BE2C (cell line): ENCODE measurements around the gene SIPA1L3.

Experiments
- DNase-seq: peaks from one replicate; pipeline ENCODE4 v3.0.0-alpha.2; 2020
- H3K27me3 ChIP-seq: fragments of 250-450 bp; sonication (Bioruptor Pico); 2 replicates; pipeline ENCODE4 v1.5.1; 2020; ENCODE audit warnings: mild to moderate bottlenecking
- H3K36me3 ChIP-seq: fragments of 250-450 bp; sonication (Bioruptor Pico); 2 replicates; pipeline ENCODE4 v1.5.1; 2020; ENCODE audit warnings: mild to moderate bottlenecking
- H3K4me1 ChIP-seq: fragments of 250-450 bp; sonication (Bioruptor Pico); 2 replicates; pipeline ENCODE4 v1.5.1; 2020
- H3K4me3 ChIP-seq: 2 replicates; pipeline ENCODE4 v1.5.1; 2011; ENCODE audit warnings: low read depth, low read length
- H3K9me3 ChIP-seq: fragments of 250-450 bp; sonication (Bioruptor Pico); 2 replicates; pipeline ENCODE4 v1.5.1; 2020
- TF ChIP-seq, protein P1 (sequence below): IDR thresholded peaks from 2 replicates; pipeline ENCODE4 v1.5.1; 2012; ENCODE audit warnings: mild to moderate bottlenecking, low read depth, low read length

SIPA1L3 gene

DNA sequence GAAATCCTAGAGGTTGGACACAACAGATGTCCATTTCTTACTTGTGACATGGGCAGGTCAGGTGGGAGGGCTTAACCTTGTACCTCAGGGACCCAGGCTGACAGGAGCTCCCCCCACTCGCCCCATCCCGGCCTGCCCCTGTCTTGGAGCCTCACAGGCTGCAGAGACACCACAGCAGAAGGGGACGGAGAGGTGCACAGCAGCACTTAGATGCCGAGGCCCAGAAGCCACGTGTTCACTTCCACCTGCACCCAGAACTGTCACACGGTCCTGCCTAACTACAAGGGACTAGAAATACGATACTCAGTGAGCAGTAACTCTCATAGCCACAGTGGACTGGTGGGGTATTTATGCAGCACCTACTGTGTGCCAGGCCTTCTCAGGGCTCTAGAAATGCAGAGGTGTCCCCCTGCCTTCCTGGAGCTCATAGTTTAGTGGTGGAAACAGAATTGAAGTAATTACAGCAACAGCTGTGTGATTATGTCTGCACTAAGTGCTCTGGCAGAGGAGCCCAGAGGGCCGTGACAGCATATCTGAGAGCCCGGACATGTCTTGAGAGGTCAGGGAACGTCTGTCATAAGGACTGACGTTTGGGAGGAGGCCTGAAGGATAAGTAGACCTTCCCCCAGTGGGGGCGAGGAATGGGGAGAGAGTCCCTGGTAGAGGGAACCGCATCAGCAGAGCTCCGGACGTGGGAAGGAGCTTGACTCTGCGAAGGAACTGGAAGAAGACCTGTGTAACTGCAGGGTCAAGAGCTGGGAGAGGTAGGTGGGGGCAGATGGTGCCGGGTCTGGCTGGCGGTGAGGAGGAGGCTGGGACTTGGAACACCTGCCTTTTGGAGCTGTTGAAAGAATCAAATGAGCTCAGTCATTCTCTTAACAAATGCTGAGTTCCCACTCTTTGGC lies 130.0 kb downstream of the SIPA1L3 start:
- H3K36me3 ChIP-seq: no peaks in the 10 kb centered on the region
- no peaks in the 10 kb centered on the region for H3K27me3 ChIP-seq
- no peaks in the 10 kb centered on the region for H3K9me3 ChIP-seq
- DNase-seq: no peak
- TF ChIP-seq, protein P1, sequence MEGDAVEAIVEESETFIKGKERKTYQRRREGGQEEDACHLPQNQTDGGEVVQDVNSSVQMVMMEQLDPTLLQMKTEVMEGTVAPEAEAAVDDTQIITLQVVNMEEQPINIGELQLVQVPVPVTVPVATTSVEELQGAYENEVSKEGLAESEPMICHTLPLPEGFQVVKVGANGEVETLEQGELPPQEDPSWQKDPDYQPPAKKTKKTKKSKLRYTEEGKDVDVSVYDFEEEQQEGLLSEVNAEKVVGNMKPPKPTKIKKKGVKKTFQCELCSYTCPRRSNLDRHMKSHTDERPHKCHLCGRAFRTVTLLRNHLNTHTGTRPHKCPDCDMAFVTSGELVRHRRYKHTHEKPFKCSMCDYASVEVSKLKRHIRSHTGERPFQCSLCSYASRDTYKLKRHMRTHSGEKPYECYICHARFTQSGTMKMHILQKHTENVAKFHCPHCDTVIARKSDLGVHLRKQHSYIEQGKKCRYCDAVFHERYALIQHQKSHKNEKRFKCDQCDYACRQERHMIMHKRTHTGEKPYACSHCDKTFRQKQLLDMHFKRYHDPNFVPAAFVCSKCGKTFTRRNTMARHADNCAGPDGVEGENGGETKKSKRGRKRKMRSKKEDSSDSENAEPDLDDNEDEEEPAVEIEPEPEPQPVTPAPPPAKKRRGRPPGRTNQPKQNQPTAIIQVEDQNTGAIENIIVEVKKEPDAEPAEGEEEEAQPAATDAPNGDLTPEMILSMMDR: no peak
- H3K4me3 ChIP-seq: no peak overlapping the region
- peaks cover 19% of the 10 kb centered on the region for H3K4me1 ChIP-seq

DNA sequence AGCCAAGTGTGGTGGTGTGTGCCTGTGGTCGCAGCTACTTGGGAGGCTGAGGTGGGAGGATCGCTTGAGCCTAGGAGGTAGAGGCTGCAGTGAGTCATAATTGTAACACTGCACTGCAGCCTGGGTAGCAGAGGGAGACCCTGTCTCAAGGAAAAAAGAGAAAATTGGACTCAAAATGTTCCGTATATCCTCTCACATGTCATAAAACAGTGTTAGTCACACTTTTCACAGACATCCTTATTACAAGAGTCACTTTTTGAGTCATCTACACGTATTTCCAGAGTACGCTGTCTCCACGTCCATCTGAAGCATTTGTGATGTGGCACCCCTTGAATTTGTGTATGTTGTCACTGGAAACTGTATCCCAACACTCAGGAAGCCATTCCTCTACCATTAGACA lies 133.0 kb downstream of the SIPA1L3 start:
- DNase-seq: no peak
- H3K4me1 ChIP-seq: peaks cover 19% of the 10 kb centered on the region
- H3K9me3 ChIP-seq: no peaks in the 10 kb centered on the region; the same call in 1 of the 2 replicates
- no peaks in the 10 kb centered on the region for H3K27me3 ChIP-seq
- TF ChIP-seq, protein P1: no peak
- no peak overlapping the region for H3K4me3 ChIP-seq
- H3K36me3 ChIP-seq: no peaks in the 10 kb centered on the region

DNA sequence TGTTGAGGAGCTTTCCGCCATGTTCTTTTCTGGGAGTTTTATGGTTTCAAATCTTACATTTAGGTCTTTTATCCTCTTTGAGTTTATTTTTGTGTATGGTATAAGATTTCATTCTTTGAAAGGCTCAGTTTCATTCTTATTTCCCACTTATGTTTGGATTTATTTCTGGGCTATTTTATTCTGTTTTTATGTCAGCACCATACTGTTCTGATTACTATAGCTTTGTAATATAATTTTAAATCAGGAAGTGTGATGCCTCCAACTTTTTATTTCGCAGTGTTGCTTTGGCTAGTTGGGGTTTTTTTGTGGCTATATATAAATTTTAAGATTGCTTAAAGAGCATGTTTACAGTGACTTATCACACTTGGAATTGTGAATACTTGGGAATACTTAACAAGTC lies 135.1 kb downstream of the SIPA1L3 start:
- no peaks in the 10 kb centered on the region; the same call in 1 of the 2 replicates for H3K9me3 ChIP-seq
- no peaks in the 10 kb centered on the region for H3K36me3 ChIP-seq
- H3K4me3 ChIP-seq: no peak overlapping the region
- TF ChIP-seq, protein P1: no peak
- no peak for DNase-seq
- no peaks in the 10 kb centered on the region for H3K27me3 ChIP-seq
- H3K4me1 ChIP-seq: peaks cover 4% of the 10 kb centered on the region

DNA sequence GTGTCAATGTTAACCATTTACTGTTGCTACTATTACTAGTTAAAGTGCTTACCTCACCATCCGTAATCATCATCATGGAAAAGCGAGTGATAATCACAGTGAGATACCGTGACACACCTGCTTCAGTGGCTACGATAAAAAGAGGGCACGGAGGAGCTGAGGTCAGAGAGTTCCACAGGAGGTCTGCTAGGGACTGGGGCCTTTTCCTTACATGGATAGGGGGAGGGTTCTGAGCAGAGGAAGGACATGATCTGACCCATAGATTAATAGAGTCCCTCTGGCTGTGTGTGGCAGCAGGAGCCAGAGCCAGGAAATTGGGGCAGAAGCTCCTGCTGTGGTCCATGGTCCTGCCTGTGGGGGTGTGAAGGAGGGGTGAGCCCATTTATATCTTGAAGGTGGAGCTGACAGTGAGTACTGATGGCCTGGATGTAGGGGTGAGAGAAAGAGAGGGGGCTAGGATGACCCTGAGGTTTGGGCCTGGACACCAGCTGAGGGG lies 136.7 kb downstream of the SIPA1L3 start:
- no peak for DNase-seq
- no peaks in the 10 kb centered on the region for H3K36me3 ChIP-seq
- H3K27me3 ChIP-seq: no peaks in the 10 kb centered on the region
- no peaks in the 10 kb centered on the region; the same call in 1 of the 2 replicates for H3K9me3 ChIP-seq
- no peak overlapping the region for H3K4me3 ChIP-seq
- H3K4me1 ChIP-seq: no peaks in the 10 kb centered on the region
- TF ChIP-seq, protein P1: no peak

DNA sequence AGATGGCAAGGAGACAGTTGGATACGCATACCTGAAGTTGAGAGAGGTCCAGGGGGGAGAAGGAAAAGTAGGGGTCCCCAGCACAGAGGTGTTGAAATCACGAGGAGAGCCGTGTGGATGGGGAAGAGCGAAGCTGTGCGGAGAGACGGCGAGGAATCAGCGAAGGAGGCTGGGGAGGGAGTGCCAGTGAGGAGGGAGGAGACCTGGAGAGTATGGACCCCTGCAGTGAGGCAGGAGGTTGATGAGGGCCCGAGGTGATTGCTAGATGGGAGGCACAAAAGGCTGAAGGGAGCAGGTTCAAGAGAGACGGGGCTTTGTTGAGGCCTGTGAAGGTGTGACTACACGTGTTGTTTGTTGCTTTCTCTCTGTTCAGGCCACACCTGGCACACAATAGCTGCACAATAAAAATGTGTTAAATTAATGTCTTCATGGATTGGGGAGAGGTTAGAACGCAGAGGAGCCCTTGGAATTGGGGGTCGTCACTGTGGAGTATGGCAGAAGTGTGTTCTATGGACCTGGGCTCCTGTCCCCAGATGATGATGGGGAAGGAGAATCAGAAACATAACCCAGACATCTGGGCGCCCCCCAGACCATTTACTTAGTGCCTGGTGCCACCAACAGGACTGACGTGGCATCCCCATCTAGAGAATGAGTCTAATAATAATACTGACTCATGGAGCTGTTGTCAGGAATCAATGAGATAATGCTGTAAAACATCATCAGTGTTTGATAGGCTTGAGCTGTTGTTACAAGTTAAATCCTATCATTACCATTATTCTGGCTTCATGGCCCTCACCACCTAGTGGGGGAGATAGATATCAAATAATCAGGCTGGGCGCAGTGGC lies 137.5 kb downstream of the SIPA1L3 start:
- no peaks in the 10 kb centered on the region for H3K27me3 ChIP-seq
- H3K9me3 ChIP-seq: no peaks in the 10 kb centered on the region; the same call in 1 of the 2 replicates
- H3K36me3 ChIP-seq: no peaks in the 10 kb centered on the region
- no peak for DNase-seq
- TF ChIP-seq, protein P1: no peak
- no peaks in the 10 kb centered on the region for H3K4me1 ChIP-seq
- H3K4me3 ChIP-seq: no peak overlapping the region
